ENCODE data around the gene CHADL.
"Not testable (repeated sequence)": the region's sequence is repeated elsewhere in the genome, so short reads cannot be mapped to it uniquely, and the experiment has no call there.

Gene CHADL, protein sequence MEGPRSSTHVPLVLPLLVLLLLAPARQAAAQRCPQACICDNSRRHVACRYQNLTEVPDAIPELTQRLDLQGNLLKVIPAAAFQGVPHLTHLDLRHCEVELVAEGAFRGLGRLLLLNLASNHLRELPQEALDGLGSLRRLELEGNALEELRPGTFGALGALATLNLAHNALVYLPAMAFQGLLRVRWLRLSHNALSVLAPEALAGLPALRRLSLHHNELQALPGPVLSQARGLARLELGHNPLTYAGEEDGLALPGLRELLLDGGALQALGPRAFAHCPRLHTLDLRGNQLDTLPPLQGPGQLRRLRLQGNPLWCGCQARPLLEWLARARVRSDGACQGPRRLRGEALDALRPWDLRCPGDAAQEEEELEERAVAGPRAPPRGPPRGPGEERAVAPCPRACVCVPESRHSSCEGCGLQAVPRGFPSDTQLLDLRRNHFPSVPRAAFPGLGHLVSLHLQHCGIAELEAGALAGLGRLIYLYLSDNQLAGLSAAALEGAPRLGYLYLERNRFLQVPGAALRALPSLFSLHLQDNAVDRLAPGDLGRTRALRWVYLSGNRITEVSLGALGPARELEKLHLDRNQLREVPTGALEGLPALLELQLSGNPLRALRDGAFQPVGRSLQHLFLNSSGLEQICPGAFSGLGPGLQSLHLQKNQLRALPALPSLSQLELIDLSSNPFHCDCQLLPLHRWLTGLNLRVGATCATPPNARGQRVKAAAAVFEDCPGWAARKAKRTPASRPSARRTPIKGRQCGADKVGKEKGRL

DNA sequence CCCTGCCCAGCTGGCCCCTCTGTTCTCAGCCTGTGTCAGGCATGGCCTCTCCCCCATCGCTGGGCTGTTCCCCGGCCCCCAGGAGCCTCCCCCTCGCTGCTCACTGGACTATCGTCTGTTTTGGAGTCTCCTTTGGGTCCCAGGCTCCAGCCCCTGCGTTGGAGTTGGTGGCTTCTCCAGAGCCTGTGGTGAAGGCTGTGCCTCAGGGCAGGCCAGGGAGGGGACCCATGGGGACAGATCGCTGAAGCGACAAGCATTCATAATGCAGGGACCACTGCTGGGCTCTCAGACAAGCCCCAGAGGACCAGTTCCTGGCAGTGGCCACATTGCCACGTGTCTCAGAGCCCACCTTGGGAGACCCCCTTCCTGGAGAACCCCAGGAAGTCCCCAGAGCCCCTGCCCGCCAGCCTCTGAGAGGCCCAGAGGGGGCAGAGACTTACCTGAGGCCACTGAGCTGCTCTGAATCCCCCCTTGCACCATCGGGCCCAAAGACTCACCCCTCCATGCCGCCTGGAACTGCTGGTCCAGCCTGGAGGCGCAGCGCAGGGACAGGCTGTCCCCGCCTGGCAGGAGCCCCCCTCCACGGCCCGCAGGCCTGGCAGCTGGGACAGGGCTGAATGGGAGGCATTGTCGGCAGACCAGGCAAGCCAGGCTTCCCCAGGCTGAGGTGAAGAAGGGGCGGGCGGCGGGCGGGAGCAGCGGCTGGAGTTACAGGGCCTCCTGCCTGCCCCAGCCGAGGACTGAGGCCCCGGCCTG is at the start of gene CHADL:
CHADL (minus strand) TSS at position 555 of the 756 bp plus-strand sequence; CDS start at position 505, 50 bp downstream.
- DNase-seq: no peak

DNA sequence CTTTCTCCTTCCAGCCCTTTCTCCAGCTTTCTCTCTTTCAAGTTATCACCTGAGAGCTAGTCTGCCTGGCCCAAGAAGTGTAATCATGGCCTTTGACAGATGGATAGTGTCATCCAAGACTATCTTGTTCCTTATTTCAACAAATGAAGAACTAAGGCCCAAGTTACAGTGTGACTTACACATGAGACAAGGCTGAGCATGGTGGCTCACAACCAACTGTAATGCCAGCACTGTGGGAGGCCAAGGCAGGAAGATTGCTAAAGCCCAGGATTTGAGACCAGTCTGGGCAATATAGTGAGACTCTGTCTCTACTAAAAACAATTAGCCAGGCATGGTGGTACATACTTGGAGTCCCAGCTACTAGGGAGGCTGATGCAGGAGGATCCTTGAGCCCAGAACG is 48.9 kb upstream of the CHADL start:
- no peak for DNase-seq

DNA sequence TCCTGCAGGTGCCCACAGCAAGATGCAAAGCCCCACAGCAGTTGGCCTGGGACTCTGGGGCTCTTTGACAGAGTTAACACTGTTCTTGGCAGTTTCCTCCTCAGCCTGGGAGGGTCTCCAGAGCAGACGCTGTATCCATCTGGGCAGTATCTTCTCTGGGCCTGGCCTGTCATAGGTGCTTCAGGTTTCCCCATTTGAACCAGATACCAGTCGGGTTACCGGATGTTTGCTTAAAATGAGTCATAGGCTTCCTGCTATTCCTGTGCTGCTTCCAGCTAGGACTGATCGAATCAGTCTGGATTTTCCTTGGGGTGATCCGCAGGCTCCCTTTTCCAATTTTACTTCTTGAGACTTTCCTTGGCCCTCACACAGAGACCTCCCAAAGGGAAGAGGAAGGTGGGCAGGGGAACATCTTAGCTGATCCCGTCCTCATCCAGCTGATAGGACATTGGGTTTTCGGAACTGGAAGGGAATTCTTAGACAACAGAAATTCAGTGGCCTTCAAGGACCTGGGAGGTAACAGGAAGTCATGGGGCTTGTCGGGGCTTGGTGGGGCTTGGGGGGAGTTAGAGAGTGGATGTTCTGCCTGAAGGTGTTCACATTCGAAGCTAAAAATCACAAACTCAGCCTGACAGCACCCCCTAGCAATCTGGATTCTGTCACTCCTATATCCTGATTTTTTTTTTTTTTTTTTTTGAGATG is 47.7 kb upstream of the CHADL start:
- no peak for DNase-seq

DNA sequence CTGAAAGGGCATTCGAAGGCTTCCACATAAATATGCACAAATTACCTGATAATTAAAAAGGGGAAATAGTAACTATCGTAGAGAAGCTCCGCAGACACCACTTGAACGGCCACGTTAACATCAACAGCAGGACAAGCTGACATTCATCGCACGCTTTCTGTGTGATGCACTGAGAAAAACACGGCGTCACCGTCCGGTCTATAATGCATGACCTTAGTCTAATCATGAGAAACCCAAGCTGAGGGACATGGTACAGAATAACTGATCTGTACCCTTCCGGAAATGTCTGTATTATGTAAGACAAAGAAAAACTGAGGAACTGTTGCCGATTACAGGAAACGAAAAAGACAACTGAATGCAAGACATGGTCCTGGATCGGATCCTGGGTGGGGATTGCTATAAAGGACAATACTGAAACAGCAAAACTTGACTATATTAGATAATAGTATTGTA is 45.9 kb upstream of the CHADL start:
- no peak for DNase-seq

DNA sequence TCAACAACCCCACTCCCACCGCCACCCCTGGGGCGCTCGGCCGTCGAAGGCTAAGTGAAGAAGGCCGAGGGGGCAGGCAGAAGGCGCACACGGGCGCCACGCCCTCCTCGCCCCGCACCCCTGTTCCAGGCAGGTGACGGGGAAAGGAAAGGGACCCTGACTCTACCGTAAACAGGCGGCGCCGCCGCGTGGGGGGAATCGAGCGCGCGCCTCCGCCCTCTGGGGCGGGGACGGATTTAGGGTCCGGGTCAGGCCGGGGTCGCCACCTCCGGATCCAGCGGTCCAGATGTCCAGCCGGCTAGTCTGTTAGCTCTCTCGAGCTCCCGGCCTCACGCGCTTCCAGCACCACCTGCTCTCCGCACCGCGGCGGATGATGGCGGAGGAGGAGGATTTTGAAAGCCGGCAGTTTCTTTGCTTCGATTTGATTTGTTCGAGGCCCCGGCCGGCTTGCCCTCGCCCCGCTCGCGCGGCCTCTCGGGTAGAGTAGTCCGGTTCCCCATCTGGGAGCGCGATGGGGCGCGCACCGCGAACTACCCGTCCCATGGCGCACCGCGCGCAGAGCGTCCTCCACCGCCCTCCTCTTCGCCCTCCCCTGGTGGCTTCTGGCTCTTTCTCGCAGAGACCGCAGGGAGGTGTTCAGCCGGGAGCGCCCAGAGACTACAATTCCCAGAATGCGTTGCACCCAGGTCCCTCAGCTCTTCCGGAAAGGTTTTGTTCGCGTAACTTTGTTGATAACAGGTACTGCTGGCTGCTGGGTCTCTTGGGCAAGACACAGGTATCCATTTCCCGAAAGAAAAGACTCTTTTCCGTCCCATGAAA is 45.3 kb upstream of the CHADL start, which contains the start of gene RANGAP1:
RANGAP1 (minus strand) TSS at position 368 of the 819 bp plus-strand sequence. CDS start 5,143 bp downstream, outside the sequence.
- peak; percentile 96 for DNase-seq

DNA sequence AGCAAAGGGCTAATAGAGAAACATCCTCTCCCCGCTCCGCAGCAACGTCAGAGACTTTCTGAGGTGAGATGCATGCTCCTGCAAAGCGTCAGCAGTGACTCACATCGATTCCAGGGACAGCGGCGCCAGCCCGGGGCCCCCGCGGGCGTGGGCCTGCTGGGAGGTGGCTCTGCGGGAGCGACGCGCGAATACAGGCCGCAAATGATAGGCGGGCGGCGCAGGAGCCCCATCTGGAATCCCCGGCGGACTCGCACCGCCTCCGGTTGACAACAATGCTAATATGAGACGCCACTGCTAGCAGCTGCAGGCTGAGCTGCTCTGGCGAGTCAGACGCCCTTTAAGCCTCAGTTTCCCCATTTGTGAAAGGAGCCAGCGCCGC is 44.7 kb upstream of the CHADL start:
- DNase-seq: peak; percentile 20

DNA sequence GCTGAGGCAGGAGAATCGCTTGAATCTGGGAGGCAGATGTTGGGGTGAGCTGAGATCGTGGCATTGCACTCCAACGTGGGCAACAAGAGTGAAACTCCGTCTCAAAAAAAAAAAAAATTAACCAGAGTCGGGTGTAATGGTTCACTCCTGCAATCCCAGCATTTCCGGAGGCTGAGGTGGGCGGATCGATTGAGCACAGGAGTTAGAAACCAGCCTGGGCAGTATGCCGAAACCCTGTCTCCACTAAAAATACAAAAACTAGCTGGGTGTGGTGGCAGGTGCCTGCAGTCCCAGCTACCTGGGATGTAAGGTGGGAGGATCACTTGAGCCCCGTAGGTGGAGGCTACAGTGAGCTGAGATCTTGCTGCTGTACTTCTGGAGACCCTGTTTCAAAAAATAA is 43.7 kb upstream of the CHADL start:
- no peak for DNase-seq

DNA sequence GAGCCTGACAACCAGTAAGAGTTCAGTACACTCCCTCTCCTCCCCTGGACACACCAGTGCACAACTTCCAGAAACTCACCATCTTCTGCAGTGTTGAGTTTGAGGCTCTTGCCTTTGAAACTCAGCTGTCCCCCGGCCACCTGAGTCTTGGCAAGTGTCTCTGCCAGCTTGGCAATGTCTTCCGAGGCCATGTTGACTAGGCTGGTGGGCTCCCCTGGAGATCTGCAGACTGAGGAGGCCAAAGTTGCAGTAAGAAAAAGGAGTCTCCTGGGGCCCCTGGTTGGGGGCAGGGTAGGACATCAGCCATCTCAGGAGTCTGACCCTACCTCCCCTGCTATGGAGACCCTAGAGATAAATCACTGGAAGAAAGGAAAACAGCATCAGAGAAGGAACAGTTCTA is 40.1 kb upstream of the CHADL start:
- DNase-seq: no peak

DNA sequence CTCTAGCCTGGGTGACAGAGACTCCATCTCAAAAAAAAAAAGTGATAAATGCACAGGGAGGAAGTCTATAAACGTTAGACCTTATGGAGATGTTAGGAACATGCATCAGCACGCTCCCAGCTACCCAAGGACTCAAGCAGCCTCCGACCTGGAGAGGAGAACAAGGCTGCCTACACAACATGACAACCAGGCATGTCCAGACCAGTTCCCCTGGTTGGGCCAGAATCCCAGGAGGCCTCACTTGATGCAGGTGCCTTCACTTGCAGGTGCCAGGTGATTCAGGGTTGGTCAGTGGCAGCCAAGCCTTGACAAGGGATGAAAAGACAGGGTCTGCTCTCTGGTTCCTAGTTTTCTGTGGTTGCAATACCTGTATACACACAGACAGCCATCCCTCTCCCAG is 39.3 kb upstream of the CHADL start:
- DNase-seq: peak; percentile 71

DNA sequence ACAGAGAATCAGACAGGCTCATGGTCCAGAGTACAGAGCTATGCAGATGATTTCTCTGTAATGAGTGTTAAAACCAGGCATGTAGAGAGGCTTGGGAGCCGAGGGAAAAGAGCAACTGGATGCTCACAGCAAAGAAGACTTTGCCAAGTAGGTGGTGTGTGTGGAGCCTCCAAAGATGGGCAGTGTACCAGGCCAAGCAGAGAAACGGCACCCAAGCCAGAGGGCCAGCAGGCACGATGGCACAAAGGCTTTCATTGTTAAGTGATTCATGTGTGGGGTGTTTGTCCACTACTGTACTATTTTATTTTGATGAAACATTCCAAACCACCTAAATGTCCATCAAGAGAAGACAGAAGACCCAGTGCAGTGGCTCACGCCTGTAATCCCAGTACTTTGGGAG is 34.1 kb upstream of the CHADL start:
- DNase-seq: no peak

DNA sequence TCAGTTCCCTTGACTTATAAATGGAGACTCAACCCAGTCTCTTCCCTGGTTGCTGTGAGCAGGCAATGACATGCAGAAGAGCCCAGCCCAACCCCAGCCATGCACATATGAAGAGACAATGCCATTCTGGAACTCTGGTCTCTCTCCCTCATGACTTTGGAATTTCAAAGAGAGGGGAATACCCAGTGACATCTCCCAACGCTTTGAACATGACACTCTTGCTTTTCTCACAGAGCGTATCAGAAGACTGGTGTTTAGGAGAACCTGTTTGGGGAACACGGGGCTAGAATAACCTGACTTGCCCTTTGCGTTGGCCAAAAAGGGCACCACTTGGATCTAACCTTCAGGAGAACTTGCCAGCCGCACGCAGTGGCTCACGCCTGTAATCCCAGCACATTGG is 32.4 kb upstream of the CHADL start:
- DNase-seq: no peak

DNA sequence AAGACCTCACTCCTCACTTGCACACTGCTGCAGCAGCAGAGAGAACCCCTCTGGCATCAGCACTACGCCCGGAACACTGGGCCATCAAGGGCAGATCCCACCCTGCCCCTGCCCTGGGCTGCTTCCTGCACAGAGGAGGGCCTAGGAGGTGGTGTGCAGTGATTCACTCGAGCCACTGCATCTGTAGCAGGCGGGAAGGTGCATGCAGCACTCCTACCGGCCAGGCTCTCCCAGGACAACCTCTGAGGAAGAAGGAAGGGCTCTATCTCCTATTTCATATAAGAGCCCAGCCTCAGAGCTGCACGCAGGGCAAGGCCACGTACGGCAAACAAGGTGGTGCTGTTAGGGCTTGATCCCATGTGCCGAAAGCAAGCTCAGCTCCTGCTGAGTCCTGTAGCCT is 31.1 kb upstream of the CHADL start:
- no peak for DNase-seq

DNA sequence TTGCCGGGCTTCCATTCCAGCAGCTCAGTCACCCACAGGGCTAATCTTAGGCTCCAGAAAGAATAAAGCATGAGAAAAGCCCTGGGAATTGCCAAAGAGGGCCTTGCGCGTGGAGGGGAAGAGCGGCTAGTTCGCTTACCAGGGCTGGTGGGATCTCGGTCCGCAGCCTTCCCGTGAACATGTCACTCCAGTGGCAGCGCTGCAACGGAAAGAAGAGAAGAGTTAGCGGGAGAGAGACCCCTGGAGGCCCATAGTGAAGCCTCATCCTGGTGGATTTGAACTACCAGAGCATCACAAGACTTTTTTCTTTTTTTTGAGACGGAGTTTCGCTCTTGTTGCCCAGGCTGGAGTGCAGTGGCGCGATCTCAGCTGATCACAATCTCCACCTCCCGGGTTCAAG is 27.2 kb upstream of the CHADL start:
- DNase-seq: no peak

DNA sequence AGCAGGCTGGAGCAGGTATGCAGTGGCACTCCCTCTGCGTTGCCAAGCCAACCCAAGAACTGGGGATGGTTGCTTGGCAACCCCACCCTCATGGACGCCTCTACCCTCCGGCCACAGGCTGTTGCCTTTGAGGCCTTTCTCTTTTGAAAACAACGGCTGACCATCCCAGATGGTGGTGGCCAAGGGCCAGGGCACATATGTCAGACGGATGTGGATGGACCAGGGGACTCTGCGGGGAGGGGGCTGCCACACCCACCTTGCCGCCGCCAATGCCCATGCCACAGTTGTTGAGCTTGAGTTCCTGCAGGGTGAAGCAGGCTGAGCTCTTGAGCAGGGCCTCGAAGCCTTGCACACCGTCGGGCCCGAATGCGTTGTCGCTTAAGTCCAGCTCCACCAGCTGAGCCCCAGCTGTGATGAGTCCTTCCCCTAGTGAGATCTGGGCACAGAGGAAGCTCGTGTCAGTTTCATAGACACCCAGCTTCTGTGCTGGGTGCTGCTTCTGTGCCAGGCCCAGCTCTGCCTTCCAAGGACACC is 23.7 kb upstream of the CHADL start:
- DNase-seq: no peak

DNA sequence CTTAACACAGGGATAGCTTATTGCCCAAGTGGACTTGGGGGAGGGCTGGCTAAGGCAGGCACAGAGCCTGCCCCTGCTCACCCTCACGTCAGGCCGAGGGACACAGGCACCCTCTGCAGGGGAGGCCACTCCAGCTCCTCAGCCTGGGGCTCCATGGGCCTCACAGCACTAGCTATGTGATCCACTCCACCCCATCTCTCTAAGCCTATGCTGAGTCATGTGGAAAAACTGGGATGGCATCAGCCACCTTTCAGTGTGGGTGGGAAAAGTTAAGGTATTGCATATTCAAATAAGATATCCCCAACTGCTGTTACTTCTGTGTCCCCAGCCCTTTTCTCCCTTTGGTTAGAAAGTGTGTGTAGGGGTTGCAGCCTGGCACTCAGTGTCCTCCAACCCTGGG is 23.0 kb upstream of the CHADL start:
- DNase-seq: no peak

DNA sequence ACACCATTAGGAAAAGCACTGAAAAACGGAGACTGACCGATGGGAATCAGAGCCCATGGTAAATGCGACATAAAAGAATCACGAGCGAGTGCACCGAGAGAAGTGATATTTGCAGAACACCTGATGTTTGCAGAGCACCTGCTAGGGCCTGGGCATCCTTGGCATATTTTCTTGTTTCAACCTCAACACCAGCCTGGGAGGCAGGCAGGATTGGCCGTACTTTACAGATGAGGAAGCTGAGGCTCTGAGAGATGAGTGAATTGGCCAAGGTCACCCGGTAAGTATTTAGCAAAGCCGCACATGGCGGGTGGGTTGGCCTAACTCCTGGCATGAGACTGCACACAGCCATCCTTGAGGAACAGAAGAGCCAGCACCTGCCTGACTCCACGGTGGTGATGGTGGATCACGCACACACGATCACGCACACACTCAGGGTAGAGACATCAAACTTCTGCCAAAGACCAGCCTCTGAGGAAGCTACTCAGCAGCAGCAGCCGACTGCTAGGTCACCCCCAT is 21.6 kb upstream of the CHADL start:
- no peak for DNase-seq

DNA sequence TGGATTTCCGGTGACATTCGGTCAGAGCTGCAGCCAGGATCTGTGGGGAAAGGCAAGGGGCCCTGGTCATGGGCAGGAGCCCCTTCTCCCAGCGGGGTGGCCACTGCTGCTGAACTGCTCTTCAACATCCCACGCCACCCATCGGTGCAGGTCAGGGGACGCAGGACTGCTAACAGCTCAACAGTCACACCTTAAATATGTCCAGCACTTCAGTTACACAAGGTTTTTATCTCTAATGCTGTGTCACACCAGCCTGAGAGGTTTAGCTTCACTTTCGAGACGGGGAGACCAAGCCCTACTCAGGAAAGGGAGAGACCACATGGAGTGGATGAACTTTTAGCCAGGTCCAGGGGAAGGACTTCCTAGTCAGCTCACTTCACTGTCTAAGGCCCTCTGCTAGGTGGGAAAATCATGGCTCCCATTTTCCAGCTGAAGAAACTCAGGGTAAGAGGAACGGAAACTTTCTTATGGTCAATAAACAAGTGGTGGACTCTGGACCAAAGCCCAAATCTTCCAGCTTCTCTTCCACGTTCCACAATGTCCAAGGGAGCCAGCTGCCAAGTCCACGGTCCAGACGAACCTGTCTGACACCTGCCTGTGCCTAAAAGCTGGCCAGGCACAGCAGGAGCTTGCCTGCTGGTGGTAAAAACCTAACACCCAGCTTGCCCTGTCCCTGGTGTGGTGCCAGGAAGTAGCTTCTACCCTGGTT is 21.0 kb upstream of the CHADL start:
- DNase-seq: no peak

DNA sequence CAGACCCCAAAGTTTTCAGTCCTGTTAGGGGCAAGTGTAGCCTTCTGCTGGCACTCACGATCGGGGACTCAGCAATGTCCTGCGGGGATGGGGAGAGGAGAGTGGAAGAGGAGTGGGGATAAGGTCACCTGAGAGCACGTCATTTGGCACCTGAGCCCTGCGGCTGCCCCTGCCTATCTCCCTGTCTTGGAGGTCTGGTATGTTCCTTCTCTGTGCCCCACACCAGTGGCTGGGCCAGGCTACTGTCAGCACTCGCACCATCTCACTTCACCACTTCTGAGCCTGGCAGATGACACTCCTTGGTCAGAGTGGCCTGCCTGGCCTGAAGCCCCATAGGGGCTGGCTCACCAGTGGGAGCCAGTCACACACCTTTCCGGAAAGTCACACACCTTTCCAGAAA is 20.1 kb upstream of the CHADL start:
- no peak for DNase-seq

DNA sequence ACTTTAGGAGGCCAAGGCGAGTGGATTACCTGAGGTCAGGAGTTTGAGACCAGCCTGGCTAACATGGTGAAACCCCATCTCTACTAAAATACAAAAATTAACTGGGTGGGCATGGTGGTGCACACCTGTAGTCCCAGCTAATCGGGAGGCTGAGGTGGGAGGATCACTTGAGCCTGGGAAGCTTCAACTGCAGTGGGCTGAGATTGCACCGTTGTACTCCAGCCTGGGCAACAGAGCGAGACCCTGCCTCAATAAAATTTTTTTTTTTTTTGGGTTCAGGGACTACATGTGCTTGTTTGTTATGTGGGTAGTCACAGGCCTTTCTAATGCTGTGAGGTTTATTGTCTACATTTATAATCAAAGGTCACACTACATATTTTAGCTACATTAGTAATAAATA is 19.0 kb upstream of the CHADL start:
- DNase-seq: not testable (repeated sequence)

DNA sequence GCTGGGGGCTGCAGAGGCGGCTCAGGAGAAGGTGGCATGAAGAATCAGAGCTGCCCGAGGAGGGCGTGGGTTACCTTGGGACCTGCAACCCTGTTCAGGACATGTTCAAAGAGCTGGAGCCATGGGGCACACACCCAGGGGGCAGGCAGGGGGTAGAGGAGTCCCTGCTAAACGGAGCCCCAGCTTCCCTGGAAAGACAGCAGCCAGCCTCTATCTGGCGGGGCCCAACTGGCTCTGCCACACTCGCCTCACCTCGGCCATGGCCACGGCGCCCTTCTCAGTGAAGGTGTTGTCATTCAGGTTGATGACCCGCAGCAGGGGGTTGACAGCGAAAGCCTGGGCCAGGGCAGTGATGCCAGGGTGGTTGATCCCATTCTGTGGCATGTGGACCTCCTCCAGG is 17.0 kb upstream of the CHADL start:
- DNase-seq: no peak
